Stimulated activated CD8-positive, alpha-beta memory T cell treated with anti-CD3 and anti-CD28 coated beads, Interleukin-15, amount 100 ng/mL, for 48 hours (primary cell): ENCODE data around the gene SLC35E4.
"Not testable (repeated sequence)": the region's sequence is repeated elsewhere in the genome, so short reads cannot be mapped to it uniquely, and the experiment has no call there.

Experiments
- DNase-seq, 2 donors: peaks; one replicate each; pipeline ENCODE4 v3.0.0-alpha.2; 2020; ENCODE audit warnings: low read depth in 2 of 2

SLC35E4 gene, protein sequence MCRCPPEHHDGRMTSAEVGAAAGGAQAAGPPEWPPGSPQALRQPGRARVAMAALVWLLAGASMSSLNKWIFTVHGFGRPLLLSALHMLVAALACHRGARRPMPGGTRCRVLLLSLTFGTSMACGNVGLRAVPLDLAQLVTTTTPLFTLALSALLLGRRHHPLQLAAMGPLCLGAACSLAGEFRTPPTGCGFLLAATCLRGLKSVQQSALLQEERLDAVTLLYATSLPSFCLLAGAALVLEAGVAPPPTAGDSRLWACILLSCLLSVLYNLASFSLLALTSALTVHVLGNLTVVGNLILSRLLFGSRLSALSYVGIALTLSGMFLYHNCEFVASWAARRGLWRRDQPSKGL

DNA sequence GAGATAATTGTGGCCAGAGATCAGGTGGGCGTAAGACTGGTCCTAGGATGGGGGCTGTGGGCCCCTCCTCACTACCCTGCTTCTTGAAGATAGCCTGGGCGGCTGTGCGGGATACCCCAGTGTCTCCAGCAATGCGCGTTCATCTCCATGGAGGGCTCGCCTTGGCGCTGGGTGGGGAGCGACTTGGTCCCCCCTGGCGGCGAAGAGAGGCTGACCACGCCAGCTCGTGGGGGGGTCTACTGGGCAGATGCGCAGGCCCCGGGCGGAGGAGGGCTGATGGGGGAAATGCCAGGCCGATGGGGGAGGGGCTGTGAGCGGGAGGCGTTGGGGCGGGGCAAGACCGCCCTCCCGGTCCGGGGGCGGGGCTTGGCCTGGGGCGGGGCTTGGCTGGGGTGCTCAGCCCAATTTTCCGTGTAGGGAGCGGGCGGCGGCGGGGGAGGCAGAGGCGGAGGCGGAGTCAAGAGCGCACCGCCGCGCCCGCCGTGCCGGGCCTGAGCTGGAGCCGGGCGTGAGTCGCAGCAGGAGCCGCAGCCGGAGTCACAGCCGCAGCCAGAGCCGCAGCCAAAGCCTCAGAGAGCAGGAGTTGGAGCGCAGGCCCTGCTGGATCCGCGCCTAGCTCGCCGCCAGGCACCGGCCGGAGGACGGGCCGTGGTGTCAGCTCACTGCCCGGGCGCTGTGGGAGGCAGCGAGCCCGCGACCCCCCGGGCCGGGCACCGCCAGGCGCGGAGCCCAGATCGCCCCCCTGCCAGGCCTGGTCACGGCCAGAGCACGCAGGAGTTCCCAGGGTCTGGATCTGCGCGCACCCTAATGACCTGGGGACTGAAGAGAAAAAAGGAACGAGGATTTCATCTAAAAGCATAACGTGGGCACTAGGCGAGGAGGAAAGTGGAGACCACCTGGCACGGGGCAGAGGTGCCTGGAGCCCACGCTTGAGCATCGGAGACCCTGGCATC lies at the start of gene SLC35E4:
Gene SLC35E4 (plus strand): TSS at position 509 of the 953 bp plus-strand sequence. CDS start 670 bp downstream, outside the sequence.
- DNase-seq = peak; percentile 89 to 94

DNA sequence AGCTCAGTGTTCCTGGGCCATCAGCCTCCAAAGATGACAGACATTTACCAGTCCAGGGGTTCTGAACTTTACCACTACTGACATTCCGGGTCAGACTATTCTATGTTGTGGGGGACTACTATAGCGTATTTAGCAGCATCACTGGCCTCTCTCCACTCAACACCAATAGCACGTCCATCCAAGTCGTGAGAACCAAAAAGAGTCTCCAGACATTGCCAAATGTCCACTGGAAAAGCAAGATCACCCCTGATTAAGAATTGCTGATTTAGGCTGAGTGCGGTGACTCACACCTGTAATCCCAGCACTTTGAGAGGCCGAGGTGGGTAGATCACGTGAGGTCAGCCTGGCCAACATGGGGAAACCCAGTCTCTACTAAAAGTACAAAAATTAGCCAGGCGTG lies 49.2 kb upstream of the SLC35E4 start:
- DNase-seq = no peak

DNA sequence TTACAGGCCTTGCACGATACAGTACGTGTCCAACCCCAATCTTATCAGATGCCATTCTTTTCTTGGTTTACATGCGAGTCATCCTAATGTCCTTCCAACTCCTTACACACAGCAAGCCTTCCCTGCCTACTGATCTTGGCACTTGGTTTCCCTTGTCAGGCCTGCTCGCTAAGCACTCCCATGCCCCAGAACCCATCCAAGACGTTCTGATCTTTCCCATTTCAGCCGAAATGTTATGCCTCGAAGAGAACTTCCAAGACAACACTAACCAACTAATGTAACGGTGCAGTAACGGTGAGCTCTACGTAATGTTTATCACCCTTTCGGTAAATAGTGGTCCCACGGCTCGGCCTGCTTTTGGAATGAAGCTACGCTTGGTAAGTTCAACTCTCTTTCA lies 44.4 kb upstream of the SLC35E4 start:
- no peak for DNase-seq

DNA sequence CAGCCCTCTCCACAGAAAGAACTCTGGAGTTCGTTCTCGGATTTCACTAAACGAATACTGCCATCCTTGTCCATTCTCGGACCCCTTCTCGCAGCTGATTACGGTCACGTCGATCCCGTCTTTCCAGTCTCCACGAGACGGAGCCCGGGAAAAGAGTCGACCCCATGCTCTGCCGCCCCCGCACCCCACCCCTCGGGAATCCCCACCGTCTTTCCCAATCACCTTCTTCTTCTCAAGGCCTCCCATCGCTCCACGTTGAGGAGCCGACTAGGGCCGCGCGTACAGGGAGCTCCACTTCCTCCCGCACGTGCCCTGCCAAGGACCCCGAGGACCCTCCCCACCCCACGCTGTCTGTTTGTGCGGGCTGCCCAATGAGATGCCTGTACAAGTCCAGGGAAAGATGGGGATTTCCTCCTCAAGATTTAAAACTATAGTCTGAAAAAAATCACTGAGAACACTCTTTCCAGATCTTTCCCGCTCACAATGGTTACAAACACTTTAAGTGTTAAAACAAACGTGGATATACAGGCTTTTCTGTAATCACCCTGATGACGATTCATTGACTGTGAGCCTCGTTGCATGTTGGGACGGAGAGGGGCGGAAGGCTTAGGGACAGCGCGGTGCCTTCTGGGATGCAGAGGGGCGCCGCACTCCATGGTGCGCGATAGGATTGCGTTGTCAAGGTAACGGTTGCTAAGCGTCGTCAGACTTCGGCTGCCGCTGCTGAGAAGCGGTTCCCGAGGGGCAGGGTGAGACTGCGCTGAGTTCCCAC lies 43.8 kb upstream of the SLC35E4 start, which contains the start of gene PES1:
Gene PES1 (minus strand): TSS at position 323 of the 772 bp plus-strand sequence. CDS start 77 bp downstream, at position 246.
- peak; percentile 90 to 91 for DNase-seq

DNA sequence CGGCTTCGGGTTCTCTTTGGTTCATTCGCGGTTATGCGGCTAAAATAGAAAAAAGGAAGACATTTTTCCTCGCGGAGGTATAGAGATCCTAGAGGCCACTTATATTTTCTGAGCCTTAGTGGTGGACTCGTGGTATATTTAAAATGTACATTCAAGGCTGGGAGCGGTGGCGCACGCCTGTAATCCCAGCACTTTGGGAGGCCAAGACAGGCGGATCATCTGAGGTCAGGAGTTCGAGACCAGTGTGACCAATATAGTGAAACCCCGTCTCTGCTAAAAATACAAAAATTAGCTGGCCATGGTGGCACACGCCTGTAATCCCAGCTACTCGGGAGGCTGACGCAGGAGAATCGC lies 43.2 kb upstream of the SLC35E4 start:
- not testable (repeated sequence) for DNase-seq

DNA sequence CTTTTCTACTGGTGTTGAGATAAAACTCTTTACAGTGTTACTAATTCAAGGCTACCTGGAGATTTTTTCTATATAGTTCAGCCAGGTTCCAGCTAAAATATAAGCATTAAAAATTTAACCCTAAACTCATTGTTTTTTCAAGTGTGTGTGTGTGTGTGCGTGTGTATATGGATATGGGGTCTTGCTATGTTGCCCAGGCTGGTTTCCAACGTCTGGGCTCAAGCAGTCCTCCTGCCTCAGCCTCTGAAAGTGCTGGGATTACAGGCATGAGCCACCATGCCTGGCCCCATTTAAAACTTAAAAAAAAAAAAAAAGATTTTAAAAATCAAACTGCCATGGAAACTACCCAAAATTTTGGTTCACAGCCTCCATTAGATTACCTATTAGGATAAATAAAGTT lies 39.4 kb upstream of the SLC35E4 start:
- no peak for DNase-seq

DNA sequence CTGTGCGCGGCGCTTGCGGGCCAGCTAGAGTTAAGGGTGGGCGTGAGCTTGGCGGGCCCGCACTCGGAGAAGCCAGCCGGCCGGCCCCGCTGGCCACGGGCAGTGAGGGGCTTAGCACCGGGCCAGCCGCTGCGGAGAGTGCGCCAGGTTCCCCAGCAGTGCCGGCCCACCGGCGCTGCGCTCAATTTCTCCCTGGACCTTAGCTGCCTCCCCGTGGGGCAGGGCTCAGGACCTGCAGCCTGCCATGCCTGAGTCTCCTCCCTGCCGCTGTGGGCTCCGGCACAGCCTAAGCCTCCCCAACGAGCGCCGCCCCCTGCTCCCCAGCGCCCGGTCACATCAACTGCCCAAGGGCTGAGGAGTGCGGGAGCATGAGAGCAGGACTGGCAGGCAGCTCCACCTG lies 38.7 kb upstream of the SLC35E4 start:
- DNase-seq = no peak

DNA sequence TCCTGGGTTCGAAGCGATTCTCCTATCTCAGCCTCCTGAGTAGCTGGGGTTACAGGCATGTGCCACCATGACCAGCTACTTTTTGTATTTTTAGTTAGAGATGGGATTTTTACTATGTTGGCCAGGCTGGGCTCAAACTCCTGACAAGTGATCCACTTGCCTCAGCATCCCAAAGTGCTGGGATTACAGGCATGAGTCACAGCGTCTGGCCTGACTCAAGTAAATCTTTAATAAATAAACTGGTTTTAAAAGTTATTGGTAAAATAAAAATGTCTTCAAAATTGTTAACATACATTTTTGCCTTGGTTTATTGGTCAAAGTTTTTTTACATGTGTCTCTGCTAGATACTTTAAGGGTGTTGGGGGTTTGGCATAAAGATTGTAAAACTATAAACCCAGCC lies 36.6 kb upstream of the SLC35E4 start:
- DNase-seq = no peak

DNA sequence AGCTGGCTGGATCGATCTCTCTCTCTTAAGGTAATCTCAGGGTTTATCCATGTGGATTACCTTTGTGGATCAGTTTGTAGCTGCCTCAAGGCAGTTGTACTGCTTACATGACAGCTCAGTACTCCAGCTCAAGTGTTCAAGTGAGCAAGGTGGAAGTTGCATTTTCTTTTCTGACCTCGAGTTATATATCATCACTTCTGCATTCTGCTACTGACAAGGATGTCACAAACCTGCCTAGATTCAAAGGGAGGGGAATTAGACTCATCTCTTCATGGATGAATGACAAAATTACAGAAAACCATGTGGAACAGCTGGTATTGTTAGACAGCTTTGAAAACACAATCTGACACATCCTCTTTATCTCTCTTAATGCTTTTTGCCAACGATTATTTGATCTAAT lies 34.7 kb upstream of the SLC35E4 start:
- no peak for DNase-seq

DNA sequence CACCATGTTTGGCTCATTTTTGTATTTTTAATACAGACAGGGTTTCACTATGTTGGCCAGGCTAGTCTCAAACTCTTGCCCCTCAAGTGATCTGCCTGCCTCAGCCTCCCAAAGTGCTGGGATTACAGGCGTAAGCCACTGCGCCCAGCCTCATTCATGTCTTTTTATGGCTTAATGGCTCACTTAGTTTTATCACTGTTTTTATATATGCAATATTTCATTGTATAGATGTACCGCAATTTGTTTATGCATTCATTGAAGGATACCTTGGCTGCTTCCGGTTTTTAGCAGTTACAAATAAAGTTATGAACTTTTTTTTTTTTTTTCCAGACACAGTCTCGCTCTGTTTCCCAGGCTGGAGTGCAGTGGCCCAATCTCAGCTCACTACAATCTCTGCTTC lies 34.1 kb upstream of the SLC35E4 start:
- no peak for DNase-seq

DNA sequence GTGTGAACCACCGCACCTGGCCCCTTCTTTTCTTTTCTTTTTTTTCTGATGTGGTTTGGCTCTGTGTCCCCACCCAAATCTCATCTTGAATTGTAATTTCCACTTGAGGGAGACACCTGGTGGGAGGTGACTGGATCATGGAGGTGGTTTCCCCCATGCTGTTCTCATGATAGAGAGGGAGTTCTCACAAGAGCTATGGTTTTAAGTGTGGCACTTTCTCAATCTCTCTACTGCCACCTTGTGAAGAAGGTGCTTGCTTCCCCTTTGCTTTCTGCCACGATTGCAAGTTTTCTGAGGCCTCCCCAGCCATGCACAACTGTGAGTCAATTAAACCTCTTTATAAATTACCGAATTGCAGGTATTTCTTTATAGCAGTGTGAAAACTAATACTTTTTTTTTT lies 33.5 kb upstream of the SLC35E4 start:
- DNase-seq = no peak

DNA sequence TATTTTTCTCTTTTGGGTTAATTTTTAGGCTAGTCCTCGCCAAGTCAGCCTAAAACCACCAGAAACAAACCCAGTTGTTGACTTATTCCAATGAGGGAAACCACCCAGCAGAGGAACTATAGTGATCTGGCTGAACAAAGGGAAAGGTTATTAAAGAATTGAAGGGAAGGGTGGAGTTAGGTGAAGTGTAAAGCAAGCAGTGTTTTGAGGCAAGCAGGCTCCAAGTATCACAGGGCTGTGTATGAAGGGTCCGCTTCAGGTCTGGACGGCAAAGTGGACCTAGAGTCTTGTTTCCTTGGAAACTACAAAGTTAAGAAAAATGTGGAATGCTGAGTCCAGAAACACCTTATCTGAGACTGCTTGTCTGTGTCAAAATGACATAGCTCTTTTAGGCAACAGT lies 31.8 kb upstream of the SLC35E4 start:
- DNase-seq = no peak

DNA sequence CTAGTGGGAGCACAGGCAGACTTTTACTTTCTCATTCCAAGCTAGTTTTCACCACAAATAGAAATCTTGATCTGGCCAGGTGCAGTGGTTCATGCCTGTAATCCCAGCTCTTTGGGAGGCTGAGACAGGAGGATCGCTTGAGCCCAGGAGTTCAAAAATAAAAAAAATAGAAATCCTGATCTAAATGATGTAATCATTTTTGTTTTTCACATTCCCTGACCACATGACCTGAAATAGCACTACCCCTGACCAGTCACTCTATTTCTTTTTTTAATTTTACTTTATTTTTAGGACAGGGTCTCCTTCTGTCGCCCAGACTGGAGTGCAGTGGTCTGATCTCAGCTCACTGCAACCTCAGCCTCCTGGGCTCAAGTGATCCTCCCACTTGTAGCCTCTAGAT lies 30.9 kb upstream of the SLC35E4 start:
- no peak for DNase-seq

DNA sequence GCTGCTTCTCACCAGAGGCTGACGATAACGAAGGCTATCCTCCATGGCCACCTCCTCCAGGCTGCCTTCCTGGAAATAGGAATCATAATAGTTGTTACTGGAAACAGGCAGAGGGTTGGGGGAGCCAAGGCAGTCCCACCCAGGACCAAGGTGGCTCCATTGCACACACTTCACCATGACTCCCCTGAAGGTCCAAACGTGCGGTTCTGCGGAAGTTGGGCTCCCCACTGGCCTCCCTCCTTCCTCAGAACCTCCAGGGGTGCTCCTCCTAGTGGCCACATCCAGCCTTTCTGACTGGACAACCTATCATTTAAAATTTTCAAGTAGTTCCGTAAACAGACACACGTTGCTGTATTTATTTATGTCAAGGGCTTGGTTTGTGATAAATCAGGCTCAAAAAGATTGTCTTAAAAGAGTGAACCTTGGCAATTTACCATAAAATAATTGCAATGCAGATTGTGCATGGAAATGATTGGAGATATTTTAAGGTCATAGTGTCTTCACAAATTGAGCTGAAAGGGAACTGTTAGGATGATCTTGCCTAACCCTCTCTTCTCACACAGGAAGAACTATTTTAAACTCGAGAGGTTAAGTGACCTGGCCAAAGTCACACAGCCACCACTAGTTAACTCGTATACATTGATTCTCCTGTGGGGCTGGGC lies 30.0 kb upstream of the SLC35E4 start:
- DNase-seq = no peak

DNA sequence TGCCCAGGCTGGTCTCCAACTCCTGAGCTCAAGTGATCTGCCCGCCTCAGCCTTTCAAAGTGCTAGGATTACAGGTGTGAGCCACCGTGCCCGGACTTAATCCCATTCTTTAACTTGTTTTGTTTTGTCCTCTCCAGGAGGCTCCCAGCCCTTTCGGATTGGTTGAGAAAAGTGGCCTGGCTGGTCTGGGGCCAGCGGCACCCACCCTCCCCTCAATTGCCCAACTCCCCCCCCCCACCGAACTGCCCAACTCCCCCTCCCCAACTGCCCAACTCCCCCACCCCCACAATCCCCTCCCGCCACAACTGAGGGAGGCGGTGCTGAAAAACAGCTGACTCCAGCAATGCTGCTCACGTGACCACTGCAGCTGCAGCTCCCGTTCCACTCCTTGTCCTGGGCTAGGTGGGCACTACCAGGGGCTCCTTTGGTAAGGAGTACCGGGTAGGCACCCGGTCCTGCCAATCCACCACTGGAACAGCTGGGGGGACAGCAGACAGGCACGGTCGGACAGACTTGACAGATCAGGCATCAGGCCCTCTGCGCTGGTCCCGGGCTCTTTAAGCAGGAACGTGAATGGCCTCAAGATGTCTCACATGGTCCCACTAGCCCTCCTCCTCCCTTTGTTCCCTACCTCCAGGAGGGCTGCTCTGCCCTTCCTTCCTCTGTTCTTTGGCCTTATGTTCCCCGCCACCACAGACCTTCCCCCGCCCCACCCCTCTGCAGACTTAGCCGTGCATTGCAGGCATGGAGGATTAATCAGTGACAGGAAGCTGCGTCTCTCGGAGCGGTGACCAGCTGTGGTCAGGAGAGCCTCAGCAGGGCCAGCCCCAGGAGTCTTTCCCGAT lies 28.9 kb upstream of the SLC35E4 start, which contains the start of gene TCN2:
Gene TCN2 (plus strand): TSS at position 720 of the 845 bp plus-strand sequence. CDS start 158 bp downstream, outside the sequence.
- DNase-seq = peak in 1 of 2 donors; percentile 23

DNA sequence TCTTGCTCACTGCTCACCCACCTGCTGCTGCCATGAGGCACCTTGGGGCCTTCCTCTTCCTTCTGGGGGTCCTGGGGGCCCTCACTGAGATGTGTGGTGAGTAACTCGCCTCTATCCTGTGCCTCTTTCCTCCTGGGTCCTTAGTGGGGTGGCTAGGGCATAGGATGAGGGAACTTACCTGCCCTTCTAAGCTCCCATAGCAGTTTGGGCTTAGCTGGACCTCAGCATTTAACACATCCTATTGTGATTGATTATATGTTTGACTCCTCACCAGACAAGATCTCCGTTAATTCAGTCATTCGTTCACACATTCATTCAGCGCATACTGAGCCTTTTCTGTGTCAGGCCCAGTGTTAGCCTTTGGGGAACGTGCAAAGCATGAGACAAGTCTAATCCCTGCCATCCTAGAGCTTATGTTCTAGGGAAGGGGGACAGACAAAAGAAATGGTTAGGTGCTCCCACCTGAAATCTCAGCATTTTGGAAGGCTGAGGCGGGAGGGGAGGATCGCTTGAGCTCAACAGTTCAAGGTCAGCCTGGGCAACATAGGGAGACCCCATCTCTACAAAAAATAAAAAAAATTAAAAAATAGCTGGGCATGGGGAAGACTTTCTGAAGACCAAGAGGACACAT lies 28.2 kb upstream of the SLC35E4 start:
- no peak for DNase-seq

DNA sequence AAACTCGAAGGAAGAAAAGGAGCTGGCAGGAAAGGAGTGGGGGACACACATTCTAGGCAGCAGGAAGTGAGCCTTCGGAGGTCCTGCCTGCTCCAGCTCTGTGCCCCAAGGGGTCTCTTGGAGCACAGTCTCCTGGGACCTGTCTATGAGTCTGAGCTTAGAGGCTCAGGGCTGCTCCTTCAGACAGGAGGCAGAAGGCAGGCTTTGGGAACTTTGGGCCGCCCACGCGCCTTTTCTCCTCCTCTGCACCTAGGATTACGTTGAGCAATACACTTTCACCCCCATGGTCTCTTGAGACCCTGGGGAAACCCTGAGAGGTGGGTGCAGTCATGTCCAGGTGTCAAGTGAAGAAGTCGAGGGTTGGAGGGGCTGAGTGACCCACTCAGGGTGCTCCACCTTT lies 27.6 kb upstream of the SLC35E4 start:
- DNase-seq = no peak

DNA sequence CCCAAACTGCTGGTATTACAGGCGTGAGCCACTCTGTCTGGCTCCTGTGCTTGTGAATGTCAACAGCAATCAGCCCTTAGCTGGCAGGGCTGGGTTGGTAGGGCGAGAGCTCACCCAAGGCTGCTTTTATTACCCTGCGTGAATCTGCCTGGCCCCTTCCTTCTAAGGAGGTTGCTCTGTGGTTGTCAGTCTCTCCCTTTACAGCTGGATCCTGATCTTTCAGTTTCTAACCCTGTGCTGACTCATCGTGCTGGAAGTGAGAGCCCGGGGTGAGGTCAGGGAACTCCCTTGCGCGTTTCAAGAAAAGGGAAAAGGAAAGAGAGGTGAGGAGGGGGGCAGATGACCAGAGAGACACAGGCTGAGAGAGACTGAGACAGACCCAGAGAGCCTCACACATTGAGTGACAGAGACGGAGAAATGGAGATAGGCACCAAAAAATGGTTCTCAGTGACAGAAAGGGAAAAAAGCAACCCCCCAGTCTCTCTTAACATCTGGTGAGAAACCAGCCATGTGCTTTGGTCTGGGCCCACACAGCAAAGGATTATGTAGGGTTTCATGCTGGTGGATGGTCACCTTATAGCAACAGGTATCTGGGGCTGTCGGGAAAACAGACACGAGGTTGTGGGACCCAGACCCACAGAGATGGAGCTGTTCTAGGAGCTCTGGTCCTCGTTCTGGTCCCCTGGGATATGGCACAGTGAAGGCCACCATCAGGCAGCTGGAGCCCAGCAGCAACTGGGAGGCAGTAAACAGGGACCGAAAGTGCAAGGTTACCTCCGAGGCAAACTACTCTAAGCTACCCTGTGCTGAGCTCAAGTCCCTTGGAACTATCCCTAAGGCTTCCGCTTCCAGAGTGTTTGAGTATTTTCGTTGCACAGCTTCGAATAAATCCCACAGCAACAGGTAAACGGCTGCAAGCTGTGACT lies 26.1 kb upstream of the SLC35E4 start:
- no peak for DNase-seq

DNA sequence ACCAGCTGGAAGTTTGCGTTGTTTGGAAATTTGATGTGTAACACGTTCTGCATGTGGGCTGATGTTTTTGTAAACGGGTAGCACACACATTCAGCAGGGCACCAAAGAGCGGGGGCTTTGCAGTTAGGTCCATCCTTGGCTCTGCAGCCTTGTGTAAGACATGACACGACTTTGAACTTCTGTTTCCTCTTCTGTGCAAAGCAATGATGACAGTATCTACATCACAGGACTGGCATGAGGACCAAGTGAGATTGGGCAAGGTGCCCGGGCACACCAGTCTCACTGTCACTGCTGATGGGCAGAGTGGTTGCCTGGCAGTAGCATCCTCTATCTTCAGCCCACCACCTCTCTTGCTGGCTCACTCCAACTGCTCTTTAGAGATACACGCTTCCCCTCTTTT lies 25.3 kb upstream of the SLC35E4 start:
- no peak for DNase-seq
